Right forelimb (tissue), 1 donor: Measurements from ENCODE around the gene R3HDM1.

Source experiments
- DNase-seq: peaks from one replicate; pipeline ENCODE4 v3.0.0-alpha.2; 2018

Gene R3HDM1

GRCh38 chr2:135732561-135732960 is 201.3 kb downstream of the R3HDM1 start:
- no peak for DNase-seq

GRCh38 chr2:135733045-135733444 is 201.8 kb downstream of the R3HDM1 start:
- no peak for DNase-seq

GRCh38 chr2:135736546-135736945 is 205.3 kb downstream of the R3HDM1 start:
- DNase-seq: no peak

GRCh38 chr2:135740206-135740605 is 208.9 kb downstream of the R3HDM1 start:
- no peak for DNase-seq

GRCh38 chr2:135741043-135741394 is 209.7 kb downstream of the R3HDM1 start:
- DNase-seq: no peak

- DNase-seq: peak; percentile 97
Observed at GRCh38 chr2:135741395-135742324, 210.4 kb downstream of the R3HDM1 start, which contains the start of gene UBXN4. TSS of gene UBXN4 (plus strand) at chr2:135741855. CDS start at chr2:135741930, 75 bp downstream.

GRCh38 chr2:135742325-135742757 is 211.1 kb downstream of the R3HDM1 start:
- peak; percentile 81 for DNase-seq

GRCh38 chr2:135743860-135744259 is 212.6 kb downstream of the R3HDM1 start:
- DNase-seq: no peak

- no peak for DNase-seq
Observed at GRCh38 chr2:135744760-135745314, 213.6 kb downstream of the R3HDM1 start.

GRCh38 chr2:135745545-135745944 is 214.3 kb downstream of the R3HDM1 start:
- no peak for DNase-seq

GRCh38 chr2:135755573-135755972 is 224.3 kb downstream of the R3HDM1 start:
- DNase-seq: no peak

- no peak for DNase-seq
Observed at GRCh38 chr2:135756692-135757091, 225.4 kb downstream of the R3HDM1 start.

GRCh38 chr2:135762022-135762421 is 230.7 kb downstream of the R3HDM1 start:
- no peak for DNase-seq

- no peak for DNase-seq
Observed at GRCh38 chr2:135762530-135762929, 231.2 kb downstream of the R3HDM1 start.

GRCh38 chr2:135768863-135769262 is 237.6 kb downstream of the R3HDM1 start:
- DNase-seq: no peak

- DNase-seq: no peak
Observed at GRCh38 chr2:135773319-135773718, 242.0 kb downstream of the R3HDM1 start.

- no peak for DNase-seq
Observed at GRCh38 chr2:135773917-135774316, 242.6 kb downstream of the R3HDM1 start.
